K562 (cell line): ENCODE results near the gene KIF26B. TPM values are rescaled to one million over a fixed set of nuclear protein-coding genes. Genes with fewer than 3 reads are reported as not detected.

Experiments used
- ATAC-seq: fragments of 200-7000 bp; cut with Tn5 transposase; 3 replicates; pipeline ENCODE4 v1.9.1; 2020; ENCODE audit warnings: moderate library complexity
- BruUV-seq: library from RNA; stranded (reverse); fragments of 400-500 nt; replicated peaks from 2 replicates; lab custom pipeline; 2021; lab: Mats Ljungman, UMichigan
- CTCF ChIA-PET: fragments of 300-600 bp; formaldehyde crosslinking; extraction: SDS; loops from one replicate; lab custom pipeline; 2021; ENCODE audit warnings: low intra/inter-chr PET ratio; lab: Yijun Ruan, JAX
- POLR2A ChIA-PET: fragments of 300-600, 350-650 bp; sonication (Branson Sonifier 250); formaldehyde crosslinking; extraction: SDS; loops from one replicate; lab custom pipeline; 2021; ENCODE audit warnings: antibody characterized with exemption, inconsistent platforms; lab: Yijun Ruan, JAX
- DNase-seq, 4 experiments: peaks; one replicate each; pipeline versions ENCODE4 v3.0.0 to v3.0.0-alpha.2; 2011 to 2018; ENCODE audit warnings: low spot score in 3 of 4, mixed read lengths in 3 of 4; ENCODE audit errors: extremely low read depth in 1 of 4
- FAIRE-seq: peaks from 2 replicates; lab custom pipeline; 2011; peaks lifted over from hg19 to GRCh38; lab: Jason Lieb, UNC
- H2AFZ ChIP-seq: 2 replicates; pipeline ENCODE4 v1.6.0; 2011; ENCODE audit warnings: low read depth, low read length, control low read depth, inconsistent platforms
- H3K27ac ChIP-seq: fragments of 200-600 bp; 3 replicates; pipeline ENCODE4 v1.8.0; 2011; ENCODE audit warnings: low read depth, mild to moderate bottlenecking, control low read depth, inconsistent platforms, low read length, moderate library complexity, mixed read lengths; ENCODE audit errors: extremely low read depth
- H3K27me3 ChIP-seq, 2 experiments: fragments of 300-600 bp in 1 of 2; 2 replicates in 1 of 2; 3 replicates in 1 of 2; pipeline versions ENCODE4 v1.6.0 to v1.8.0; 2011; ENCODE audit warnings: inconsistent platforms in 2 of 2, low read length in 2 of 2, mild to moderate bottlenecking in 1 of 2, mixed read lengths in 1 of 2, moderate library complexity in 1 of 2; ENCODE audit not compliant: control insufficient read depth in 2 of 2, insufficient read depth in 2 of 2
- H3K36me3 ChIP-seq: fragments of 300-600 bp; 3 replicates; pipeline ENCODE4 v1.8.0; 2011; ENCODE audit warnings: mild to moderate bottlenecking, low read length, inconsistent platforms; ENCODE audit not compliant: control insufficient read depth, insufficient read depth
- H3K4me1 ChIP-seq, 2 experiments: fragments of 200-600 bp in 1 of 2; replicated peaks in 1 of 2; 2 replicates in 1 of 2; 3 replicates in 1 of 2; pipeline versions ENCODE4 v1.5.1 to v1.8.0; 2011; ENCODE audit warnings: inconsistent platforms in 2 of 2, low read length in 2 of 2, mild to moderate bottlenecking in 1 of 2, mixed read lengths in 1 of 2, moderate library complexity in 1 of 2; ENCODE audit not compliant: control insufficient read depth in 2 of 2, insufficient read depth in 2 of 2
- H3K4me2 ChIP-seq: 2 replicates; pipeline ENCODE4 v1.6.1; 2011; ENCODE audit warnings: low read length, control low read depth, inconsistent platforms, mixed read lengths; ENCODE audit not compliant: insufficient read depth
- H3K4me3 ChIP-seq: fragments of 200-600 bp; sonication (generic), shearing (Covaris generic); 2 replicates; pipeline ENCODE4 v1.5.1; 2016; ENCODE audit warnings: control low read depth, inconsistent platforms
- H3K79me2 ChIP-seq: fragments of 200-600 bp; 3 replicates; pipeline ENCODE4 v1.8.0; 2011; ENCODE audit warnings: low read length, inconsistent platforms; ENCODE audit not compliant: control insufficient read depth, insufficient read depth
- H3K9ac ChIP-seq, 2 experiments: 2 replicates each; pipeline versions ENCODE4 v1.6.0 to v1.6.1; 2011; ENCODE audit warnings: low read depth in 2 of 2, low read length in 2 of 2, control low read depth in 1 of 2, inconsistent platforms in 1 of 2, mild to moderate bottlenecking in 1 of 2, mixed read lengths in 1 of 2; ENCODE audit not compliant: insufficient read depth in 1 of 2
- H3K9me1 ChIP-seq: one replicate; pipeline ENCODE4 v1.6.0; 2011; ENCODE audit warnings: inconsistent platforms, mild to moderate bottlenecking, low read length, moderate library complexity; ENCODE audit not compliant: control insufficient read depth, insufficient read depth
- H3K9me3 ChIP-seq: replicated peaks from 2 replicates; pipeline ENCODE4 v1.5.1; 2011; ENCODE audit warnings: low read depth, low read length, inconsistent platforms; ENCODE audit not compliant: control insufficient read depth, insufficient read depth
- H4K20me1 ChIP-seq: replicated peaks from 2 replicates; pipeline ENCODE4 v1.6.1; 2011; ENCODE audit warnings: low read length, inconsistent platforms, mixed read lengths; ENCODE audit not compliant: control insufficient read depth, insufficient read depth
- CXXC5 ChIP-seq: fragments of 250-450 bp; sonication (Bioruptor Pico); IDR thresholded peaks from 2 replicates; pipeline ENCODE4 v1.8.0; 2022; ENCODE audit warnings: inconsistent platforms, mild to moderate bottlenecking, moderate library complexity
- EP300 ChIP-seq: IDR thresholded peaks from 2 replicates; pipeline ENCODE4 v1.6.1; 2012; ENCODE audit warnings: low read length, improper control_type of control experiment
- EZH2 ChIP-seq: IDR thresholded peaks from 2 replicates; pipeline ENCODE4 v1.6.1; 2012; ENCODE audit warnings: low read depth, mild to moderate bottlenecking, inconsistent platforms, low read length, borderline replicate concordance
- GATAD2B ChIP-seq: fragments of 450-650 bp; IDR thresholded peaks from 2 replicates; pipeline ENCODE4 v1.6.1; 2017; ENCODE audit warnings: mild to moderate bottlenecking, borderline replicate concordance
- HOXB6 ChIP-seq: fragments of 250-450 bp; sonication (Bioruptor Pico); IDR thresholded peaks from 2 replicates; pipeline ENCODE4 v1.5.1; 2022; ENCODE audit warnings: mild to moderate bottlenecking, borderline replicate concordance
- MCM3 ChIP-seq: fragments of 450-650 bp; IDR thresholded peaks from 2 replicates; pipeline ENCODE4 v1.6.1; 2016
- NFE2 ChIP-seq: IDR thresholded peaks from 2 replicates; pipeline ENCODE4 v1.6.1; 2014; ENCODE audit warnings: antibody characterized with exemption, low read depth
- NR0B1 ChIP-seq: fragments of 450-650 bp; IDR thresholded peaks from one replicate; pipeline ENCODE4 v1.6.1; 2018; ENCODE audit warnings: mild to moderate bottlenecking, moderate library complexity; ENCODE audit not compliant: partially characterized antibody
- SMAD1 ChIP-seq: fragments of 150-350 bp; IDR thresholded peaks from 2 replicates; pipeline ENCODE4 v1.6.1; 2014; ENCODE audit warnings: low read length, low read depth; ENCODE audit not compliant: partially characterized antibody
- STAT5B ChIP-seq: fragments of 250-450 bp; sonication (Bioruptor Pico); IDR thresholded peaks from 2 replicates; pipeline ENCODE4 v1.8.0; 2021; ENCODE audit warnings: mild to moderate bottlenecking, inconsistent platforms
- TBL1XR1 ChIP-seq, 2 experiments: IDR thresholded peaks; 2 replicates each; pipeline ENCODE4 v1.6.1; 2012; ENCODE audit warnings: improper control_type of control experiment in 2 of 2, low read length in 2 of 2, mild to moderate bottlenecking in 1 of 2
- TSHZ1 ChIP-seq: fragments of 250-450 bp; sonication (Bioruptor Pico); IDR thresholded peaks from 2 replicates; pipeline ENCODE4 v1.4.0; 2020; ENCODE audit warnings: mild to moderate bottlenecking, moderate library complexity
- ZFP30 ChIP-seq: fragments of 250-450 bp; sonication (Bioruptor Pico); IDR thresholded peaks from 2 replicates; pipeline ENCODE4 v1.8.0; 2022; ENCODE audit warnings: moderate library complexity, mild to moderate bottlenecking, inconsistent platforms, borderline replicate concordance
- ZKSCAN3 ChIP-seq: fragments of 250-450 bp; sonication (Bioruptor Pico); IDR thresholded peaks from 2 replicates; pipeline ENCODE4 v1.4.0; 2020
- ZNF253 ChIP-seq: fragments of 250-450 bp; sonication (Bioruptor Pico); conservative IDR thresholded peaks from 2 replicates; pipeline ENCODE4 v1.6.1; 2021; ENCODE audit warnings: mild to moderate bottlenecking
- ZNF512 ChIP-seq: IDR thresholded peaks from 2 replicates; pipeline ENCODE4 v1.6.1; 2016; ENCODE audit warnings: missing genetic modification characterization, missing compliant biosample characterization
- WGBS: fragments of 100-300 bp; shearing (Covaris generic); methylation state at CpG from one replicate; pipeline ENCODE4 v1.1.6; 2016; ENCODE audit warnings: low coverage, mixed read lengths; ENCODE audit not compliant: insufficient coverage; ENCODE audit errors: missing lambda C conversion rate; 5-methylcytosine and 5-hydroxymethylcytosine counted together
- in situ Hi-C: fragments of 300-500 bp; cut with MboI; formaldehyde crosslinking; loops from 4 replicates; pipeline ENCODE4 v1.15.0; 2018; ENCODE audit warnings: inconsistent platforms, mixed read lengths
- intact Hi-C: fragments of 100-400 bp; cut with micrococcal nuclease; formaldehyde crosslinking; loops from 2 replicates; pipeline ENCODE4 v1.14.2; 2022
- polyA plus RNA-seq, 8 experiments: library from polyadenylated mRNA; depleted of rRNA in 4 of 8; stranded (reverse) in 5 of 8; unstranded in 3 of 8; fragments of >200 nt; fragmentation: Nextera tagmentation in 2 of 8; fragmentation: Illumina TruSeq in 1 of 8; extraction: Ambion mirVana in 2 of 8; extraction: Trizol in 1 of 8; gene quantifications; 2 replicates each; pipeline versions ENCODE4 v1.2.1 to v1.2.3, GENCODE V29; 2011 to 2014; ENCODE audit warnings: inconsistent platforms in 1 of 8, missing spikeins in 1 of 8
- total RNA-seq, 7 experiments: library from RNA; depleted of rRNA in 6 of 7; stranded (reverse); fragments of >200 nt in 6 of 7; fragmentation: Illumina TruSeq in 2 of 7; extraction: Trizol in 2 of 7; gene quantifications; 2 replicates each; pipeline versions ENCODE4 v1.2.1 to v1.2.3, GENCODE V29; 2011 to 2021; ENCODE audit warnings: low replicate concordance in 1 of 7

Gene KIF26B
- total and polyA plus RNA-seq, 9 of the 15 experiments (the other 6 are each of a cell fraction or from before 2014, with no cell fraction given), result 0.02 to 0.08 (median 0.03) TPM; not detected in 6

GRCh38 chr1:245124644-245125043, 30.1 kb upstream of the KIF26B start (continued):
- TF ChIP-seq ZNF253 (CRISPR knock-in tag), result no peak
- no peak for TF ChIP-seq ZKSCAN3 (CRISPR knock-in tag)
- no peak for TF ChIP-seq SMAD1
- TF ChIP-seq HOXB6 (CRISPR knock-in tag), result no peak
- TF ChIP-seq, all 486 proteins: peak for 0

GRCh38 chr1:245126530-245126929, 28.3 kb upstream of the KIF26B start:
- DNase-seq (no peak), FAIRE-seq (no peak), ATAC-seq (peak; percentile 24)
- H3K9me1 ChIP-seq, result no peaks in the 10 kb centered on the region
- BruUV-seq, result no TSS peak
- H3K4me1 ChIP-seq, result no peaks in the 10 kb centered on the region; a peak in 1 of 5 replicates
- H2AFZ ChIP-seq, result no peak overlapping the region
- no peaks in the 10 kb centered on the region for H3K9me3 ChIP-seq
- no peak overlapping the region for H3K4me3 ChIP-seq
- no peak overlapping the region for H3K27ac ChIP-seq
- CTCF ChIA-PET, result no interaction called here
- no peak overlapping the region for H3K4me2 ChIP-seq
- no peaks in the 10 kb centered on the region for H3K36me3 ChIP-seq
- no peaks in the 10 kb centered on the region; the same call in 1 of the 2 replicates for H4K20me1 ChIP-seq
- POLR2A ChIA-PET, result no interaction called here
- in situ Hi-C loops, result no loop called here
- intact Hi-C loops, result no loop called here
- WGBS, result 6% methylated on average over 5 of the region's 5 CpGs
- H3K79me2 ChIP-seq, result no peaks in the 10 kb centered on the region
- no peak overlapping the region for H3K9ac ChIP-seq
- H3K27me3 ChIP-seq, result peaks cover 36 to 73% of the 10 kb centered on the region in 2 experiments
- TF ChIP-seq STAT5B (CRISPR knock-in tag) (no peak), NR0B1 (no peak), NFE2 (0 out of 2 replicates have a peak, but pooled peaks have one; percentile 14), MCM3 (no peak), GATAD2B (no peak), EP300 (no peak), ZFP30 (CRISPR knock-in tag) (no peak), EZH2 (no peak), TBL1XR1 (IDR thresholded peaks at IDR 0.05; ENCODE audit: low read length in 2 of 2) (no peak), ZNF512 (tag) (no peak), CXXC5 (CRISPR knock-in tag) (0 out of 2 replicates have a peak, but pooled peaks have one; percentile 24), TSHZ1 (CRISPR knock-in tag) (no peak)
